Peyer's patch (tissue), 4 donors: ENCODE measurements around the gene APOBEC4.

ENCODE experiments used
- POLR2A ChIP-seq, 2 donors: fragments of 450-650 bp; IDR thresholded peaks; one replicate each; pipeline ENCODE4 v1.5.1; 2017; ENCODE audit warnings: antibody characterized with exemption in 2 of 2, mild to moderate bottlenecking in 2 of 2, moderate library complexity in 2 of 2
- TF ChIP-seq, protein P1 (sequence below), 6 experiments: fragments of 450-650 bp in 4 of 6; fragments of 200-600 bp in 2 of 6; sonication (generic) in 1 of 6; IDR thresholded peaks; one replicate each; pipeline ENCODE4 v1.5.1; 2017 to 2019; ENCODE audit warnings: antibody characterized with exemption in 6 of 6, mild to moderate bottlenecking in 3 of 6, moderate library complexity in 1 of 6

DNA sequence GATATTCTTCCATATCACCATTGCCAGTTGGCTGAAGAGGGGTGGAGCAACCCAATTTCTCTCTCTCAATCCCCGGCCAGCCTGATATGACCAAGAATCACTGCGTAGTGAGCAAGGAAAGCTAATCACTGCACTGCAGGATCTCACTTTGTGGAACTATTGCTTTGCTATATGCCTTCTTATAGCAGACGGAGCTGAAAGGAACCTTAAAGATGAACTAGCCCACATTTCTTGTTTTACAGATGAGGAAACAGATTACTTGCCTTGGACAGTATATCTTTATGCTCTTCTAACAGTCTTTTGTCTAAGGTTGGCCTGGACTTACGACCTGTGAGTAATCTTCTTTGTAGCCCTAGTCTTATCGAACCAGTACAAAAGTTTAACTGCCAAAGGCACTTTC, 7.6 kb downstream of the APOBEC4 start:
- TF ChIP-seq POLR2A (IDR thresholded peaks at IDR 0.05), result no peak
- TF ChIP-seq, protein P1, sequence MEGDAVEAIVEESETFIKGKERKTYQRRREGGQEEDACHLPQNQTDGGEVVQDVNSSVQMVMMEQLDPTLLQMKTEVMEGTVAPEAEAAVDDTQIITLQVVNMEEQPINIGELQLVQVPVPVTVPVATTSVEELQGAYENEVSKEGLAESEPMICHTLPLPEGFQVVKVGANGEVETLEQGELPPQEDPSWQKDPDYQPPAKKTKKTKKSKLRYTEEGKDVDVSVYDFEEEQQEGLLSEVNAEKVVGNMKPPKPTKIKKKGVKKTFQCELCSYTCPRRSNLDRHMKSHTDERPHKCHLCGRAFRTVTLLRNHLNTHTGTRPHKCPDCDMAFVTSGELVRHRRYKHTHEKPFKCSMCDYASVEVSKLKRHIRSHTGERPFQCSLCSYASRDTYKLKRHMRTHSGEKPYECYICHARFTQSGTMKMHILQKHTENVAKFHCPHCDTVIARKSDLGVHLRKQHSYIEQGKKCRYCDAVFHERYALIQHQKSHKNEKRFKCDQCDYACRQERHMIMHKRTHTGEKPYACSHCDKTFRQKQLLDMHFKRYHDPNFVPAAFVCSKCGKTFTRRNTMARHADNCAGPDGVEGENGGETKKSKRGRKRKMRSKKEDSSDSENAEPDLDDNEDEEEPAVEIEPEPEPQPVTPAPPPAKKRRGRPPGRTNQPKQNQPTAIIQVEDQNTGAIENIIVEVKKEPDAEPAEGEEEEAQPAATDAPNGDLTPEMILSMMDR (IDR thresholded peaks at IDR 0.05), result no peak
